Fibroblast of pulmonary artery (primary cell): ENCODE measurements around the gene TAF11L14.
"Not testable (repeated sequence)": the region's sequence is repeated elsewhere in the genome, so short reads cannot be mapped to it uniquely, and the experiment has no call there.

Experiments used
- DNase-seq: peaks from one replicate; pipeline ENCODE4 v3.0.0-alpha.2; 2010; ENCODE audit warnings: low read depth
- H3K4me3 ChIP-seq: replicated peaks from 2 replicates; pipeline ENCODE4 v1.5.1; 2011; ENCODE audit warnings: low read depth, mild to moderate bottlenecking, control low read depth, low read length, moderate library complexity
- CTCF ChIP-seq: IDR thresholded peaks from 2 replicates; pipeline ENCODE4 v1.5.1; 2011; ENCODE audit warnings: mild to moderate bottlenecking, control low read depth, low read length, inconsistent platforms; ENCODE audit errors: missing control alignments

The TAF11L14 gene

GRCh38 chr5:17620627-17621026 lies 13.6 kb upstream of the TAF11L14 start:
- DNase-seq = no peak
- TF ChIP-seq CTCF = no peak
- H3K4me3 ChIP-seq = no peak overlapping the region

- DNase-seq = no peak
- no peak overlapping the region for H3K4me3 ChIP-seq
- no peak for TF ChIP-seq CTCF
Observed at GRCh38 chr5:17625686-17626085, 8.6 kb upstream of the TAF11L14 start.

- not testable (repeated sequence) for H3K4me3 ChIP-seq, DNase-seq
Observed at GRCh38 chr5:17631788-17632187, 2.5 kb upstream of the TAF11L14 start, which contains the start of gene TAF11L13. TAF11L13 (plus strand) TSS chr5:17632088.

- not testable (repeated sequence) for H3K4me3 ChIP-seq, DNase-seq
Observed at GRCh38 chr5:17649232-17649631, 15.0 kb downstream of the TAF11L14 start.

GRCh38 chr5:17655201-17655759 lies 21.0 kb downstream of the TAF11L14 start:
- not testable (repeated sequence) for H3K4me3 ChIP-seq, DNase-seq

- TF ChIP-seq CTCF = no peak
- H3K4me3 ChIP-seq = no peak overlapping the region
- DNase-seq = no peak
Observed at GRCh38 chr5:17655921-17656320, 21.7 kb downstream of the TAF11L14 start.

GRCh38 chr5:17663182-17663581 lies 28.9 kb downstream of the TAF11L14 start:
- no peak for TF ChIP-seq CTCF
- no peak for DNase-seq
- H3K4me3 ChIP-seq = no peak overlapping the region

- no peak for TF ChIP-seq CTCF
- no peak for DNase-seq
- H3K4me3 ChIP-seq = no peak overlapping the region
Observed at GRCh38 chr5:17665836-17666235, 31.6 kb downstream of the TAF11L14 start.
